ENCODE data around the gene ADCK2. TPM values are rescaled to one million over a fixed set of nuclear protein-coding genes. Genes with fewer than 3 reads are reported as not detected.

Gene ADCK2
- total and polyA plus RNA-seq, 10 of the 15 experiments (the other 5 are each of a cell fraction or from before 2014, with no cell fraction given) = 0.52 to 19.4 (median 13.1) TPM

- in situ Hi-C loops (cut with MboI) = no loop called here
- 60% methylated on average over 12 of the region's 12 CpGs for WGBS (ENCODE audit: insufficient coverage, insufficient replicate concordance, low lambda C conversion rate, missing lambda C conversion rate)
- CTCF ChIA-PET = interaction anchor here (3.8 kb wide), 1 partner anchor 133 kb away, joined by 29 read pairs; no protein-coding TSS in a partner anchor
- no peak overlapping the region for H3K9ac ChIP-seq (ENCODE audit: control insufficient read depth, insufficient read depth, low read length)
- TF ChIP-seq RBBP5 (conservative IDR thresholded peaks at IDR 0.05) (no peak), E2F4 (IDR thresholded peaks at IDR 0.05; ENCODE audit: low read depth, low read length) (no peak), CUX1 (IDR thresholded peaks at IDR 0.05; ENCODE audit: insufficient replicate concordance, low read depth, low read length) (no peak), HDGF (IDR thresholded peaks at IDR 0.05) (no peak), EP300 (IDR thresholded peaks at IDR 0.05; ENCODE audit: borderline replicate concordance in 1 of 2, control insufficient read depth in 1 of 2, low read depth in 2 of 2, low read length in 2 of 2) (no peak), RB1 (IDR thresholded peaks at IDR 0.05; ENCODE audit: borderline replicate concordance) (no peak), ZZZ3 (IDR thresholded peaks at IDR 0.05; ENCODE audit: control insufficient read depth, insufficient read length, low read depth) (no peak), SMC3 (IDR thresholded peaks at IDR 0.05; ENCODE audit: borderline replicate concordance, low read length) (no peak), TAF1 (IDR thresholded peaks at IDR 0.05; ENCODE audit: borderline replicate concordance, low read depth, low read length) (no peak), NR2C2 (IDR thresholded peaks at IDR 0.05; ENCODE audit: borderline replicate concordance, control insufficient read depth, insufficient read length, low read depth) (no peak), CHD1 (IDR thresholded peaks at IDR 0.05; ENCODE audit: low read depth, low read length) (no peak), IRF3 (IDR thresholded peaks at IDR 0.05) (no peak), LARP7 (IDR thresholded peaks at IDR 0.05) (no peak), SPI1 (IDR thresholded peaks at IDR 0.05; ENCODE audit: borderline replicate concordance, insufficient read depth, low read depth, low read length) (no peak), MXI1 (IDR thresholded peaks at IDR 0.05; ENCODE audit: low read depth, low read length) (no peak), BRCA1 (IDR thresholded peaks at IDR 0.05; ENCODE audit: low read depth, low read length) (no peak), GATAD2B (conservative IDR thresholded peaks at IDR 0.05; ENCODE audit: low read depth) (no peak), RAD51 (IDR thresholded peaks at IDR 0.05) (no peak), ESRRA (IDR thresholded peaks at IDR 0.05; ENCODE audit: low read length) (no peak)
- H3K4me1 ChIP-seq (ENCODE audit: control insufficient read depth, insufficient read depth, low read length) = no peaks in the 10 kb centered on the region
- no peak overlapping the region for H3K4me2 ChIP-seq (ENCODE audit: control insufficient read depth, insufficient read depth)
- H3K27ac ChIP-seq (ENCODE audit: control insufficient read depth, insufficient read depth) = no peak overlapping the region
- no TSS peak for BruUV-seq (replicated peaks)
- no peaks in the 10 kb centered on the region for H3K36me3 ChIP-seq (ENCODE audit: control insufficient read depth in 2 of 2, insufficient read depth in 2 of 2, low read length in 1 of 2)
- no peak overlapping the region for H3K4me3 ChIP-seq
- H3K27me3 ChIP-seq (replicated peaks in 1 of 2; ENCODE audit: control insufficient read depth in 2 of 2, insufficient read depth in 2 of 2, low read length in 1 of 2) = no peaks in the 10 kb centered on the region
- H4K20me1 ChIP-seq (ENCODE audit: control insufficient read depth, insufficient read depth) = no peaks in the 10 kb centered on the region
- no peak overlapping the region for H2AFZ ChIP-seq (ENCODE audit: control insufficient read depth, low read depth, low read length)
- ATAC-seq (no peak), FAIRE-seq (no peak), DNase-seq (ENCODE audit: low read depth, low spot score) (no peak)
- SMC1A ChIA-PET (ENCODE audit: uncharacterized antibody, unreplicated experiment) = interaction anchor here (1.1 kb wide), 1 partner anchor 131 kb away, joined by 4 read pairs; no protein-coding TSS in a partner anchor
- POLR2A ChIA-PET = no interaction called here
- H3K9me3 ChIP-seq (replicated peaks; ENCODE audit: control insufficient read depth, insufficient read depth, low read length) = no peaks in the 10 kb centered on the region
- RAD21 ChIA-PET (ENCODE audit: unreplicated experiment) = no interaction called here
- H3K79me2 ChIP-seq (ENCODE audit: control insufficient read depth, insufficient read depth, low read length) = no peaks in the 10 kb centered on the region
- intact Hi-C loops (cut with micrococcal nuclease; ENCODE audit: unreplicated experiment) = no loop called here
These were observed 22.4 kb upstream of the ADCK2 start for GRCh38 chr7:140650367-140650766.

Data from GM12878 (cell line).